ENCODE data around the gene CELA2A. TPM values are rescaled to one million over a fixed set of nuclear protein-coding genes. Genes with fewer than 3 reads are reported as not detected.

The CELA2A gene
- total RNA-seq, 1 experiment from 2014 or later: 0.72 TPM

DNA sequence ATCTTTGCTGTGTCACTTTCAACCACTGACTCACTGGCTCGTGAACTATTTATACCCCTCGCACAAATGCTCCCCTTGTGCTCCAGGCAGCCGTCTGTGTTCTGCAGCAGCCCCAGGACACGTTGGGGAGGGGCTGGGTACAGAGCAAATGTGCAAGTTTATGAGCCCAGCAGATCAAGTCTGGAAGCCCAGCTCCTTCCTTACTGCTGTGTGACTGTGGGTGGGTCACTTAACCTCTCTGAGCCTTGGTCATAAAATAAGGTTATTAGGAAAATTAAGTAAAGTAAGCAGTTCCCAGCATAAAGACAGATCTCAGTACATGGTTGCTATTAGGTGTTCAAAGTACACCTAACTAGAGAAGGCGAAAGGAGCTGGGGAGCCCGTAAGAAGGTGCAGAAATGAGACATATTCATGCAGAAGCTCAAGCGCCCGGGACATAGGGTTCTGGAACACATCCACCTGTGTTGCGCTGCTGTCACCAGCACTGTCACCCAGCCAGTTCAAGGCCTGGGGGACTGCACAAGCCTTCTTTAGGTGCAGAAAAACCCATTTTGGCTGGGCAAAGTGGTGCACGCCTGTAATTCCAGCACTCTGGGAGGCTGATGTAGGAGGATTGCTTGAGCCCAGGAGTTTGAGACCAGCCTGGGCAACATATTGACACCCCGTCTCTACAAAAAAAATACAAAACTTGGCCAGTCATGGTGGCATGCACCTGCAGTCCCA is 33.0 kb upstream of the CELA2A start:
- no peak overlapping the region; the same call in 1 of the 2 replicates for H3K27ac ChIP-seq (ENCODE audit: low read length)
- POLR2A ChIA-PET: no interaction called here

DNA sequence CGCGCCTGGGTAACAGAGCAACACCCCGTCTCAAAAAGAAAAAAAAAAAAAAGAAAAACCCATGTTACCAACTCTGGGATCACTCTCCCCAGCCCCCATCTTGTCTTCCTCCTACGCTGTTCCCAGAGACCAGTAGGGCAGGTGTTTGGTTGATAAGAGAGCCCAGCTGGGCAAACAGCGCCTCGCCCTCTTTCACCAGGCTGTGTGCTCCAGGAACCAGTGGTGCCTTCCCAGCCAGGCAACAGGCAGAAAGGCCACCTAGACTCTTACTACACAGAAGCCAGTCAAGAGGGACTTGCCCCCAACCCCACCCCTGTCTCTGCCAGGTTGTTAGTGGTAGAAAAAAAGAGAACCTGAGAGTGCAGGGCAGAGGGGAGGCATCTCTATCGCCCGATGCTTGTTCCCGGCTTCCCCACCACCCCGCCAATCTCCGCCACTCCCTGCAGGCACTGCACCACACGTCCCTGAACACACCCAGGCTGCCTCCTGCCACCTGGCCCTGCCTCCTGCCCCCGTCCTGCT is 32.3 kb upstream of the CELA2A start:
- ChIA-PET CTCF (no interaction called here), POLR2A (no interaction called here)
- no peak for TF ChIP-seq POLR2AphosphoS5 (IDR thresholded peaks at IDR 0.05; ENCODE audit: low read depth, low read length)
- TF ChIP-seq, protein P1, sequence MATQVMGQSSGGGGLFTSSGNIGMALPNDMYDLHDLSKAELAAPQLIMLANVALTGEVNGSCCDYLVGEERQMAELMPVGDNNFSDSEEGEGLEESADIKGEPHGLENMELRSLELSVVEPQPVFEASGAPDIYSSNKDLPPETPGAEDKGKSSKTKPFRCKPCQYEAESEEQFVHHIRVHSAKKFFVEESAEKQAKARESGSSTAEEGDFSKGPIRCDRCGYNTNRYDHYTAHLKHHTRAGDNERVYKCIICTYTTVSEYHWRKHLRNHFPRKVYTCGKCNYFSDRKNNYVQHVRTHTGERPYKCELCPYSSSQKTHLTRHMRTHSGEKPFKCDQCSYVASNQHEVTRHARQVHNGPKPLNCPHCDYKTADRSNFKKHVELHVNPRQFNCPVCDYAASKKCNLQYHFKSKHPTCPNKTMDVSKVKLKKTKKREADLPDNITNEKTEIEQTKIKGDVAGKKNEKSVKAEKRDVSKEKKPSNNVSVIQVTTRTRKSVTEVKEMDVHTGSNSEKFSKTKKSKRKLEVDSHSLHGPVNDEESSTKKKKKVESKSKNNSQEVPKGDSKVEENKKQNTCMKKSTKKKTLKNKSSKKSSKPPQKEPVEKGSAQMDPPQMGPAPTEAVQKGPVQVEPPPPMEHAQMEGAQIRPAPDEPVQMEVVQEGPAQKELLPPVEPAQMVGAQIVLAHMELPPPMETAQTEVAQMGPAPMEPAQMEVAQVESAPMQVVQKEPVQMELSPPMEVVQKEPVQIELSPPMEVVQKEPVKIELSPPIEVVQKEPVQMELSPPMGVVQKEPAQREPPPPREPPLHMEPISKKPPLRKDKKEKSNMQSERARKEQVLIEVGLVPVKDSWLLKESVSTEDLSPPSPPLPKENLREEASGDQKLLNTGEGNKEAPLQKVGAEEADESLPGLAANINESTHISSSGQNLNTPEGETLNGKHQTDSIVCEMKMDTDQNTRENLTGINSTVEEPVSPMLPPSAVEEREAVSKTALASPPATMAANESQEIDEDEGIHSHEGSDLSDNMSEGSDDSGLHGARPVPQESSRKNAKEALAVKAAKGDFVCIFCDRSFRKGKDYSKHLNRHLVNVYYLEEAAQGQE (IDR thresholded peaks at IDR 0.05; ENCODE audit: insufficient read depth in 1 of 2, low read depth in 2 of 2, low read length in 1 of 2): no peak
- H3K27me3 ChIP-seq (ENCODE audit: control insufficient read depth, insufficient read depth, low read length): no peaks in the 10 kb centered on the region
- no peak overlapping the region for H3K27ac ChIP-seq (ENCODE audit: low read length)
- H3K36me3 ChIP-seq (ENCODE audit: control insufficient read depth, insufficient read depth, low read length): no peaks in the 10 kb centered on the region; the same call in 1 of the 2 replicates
- intact Hi-C loops (cut with micrococcal nuclease; ENCODE audit: unreplicated experiment) (no loop called here), in situ Hi-C loops (cut with HindIII; ENCODE audit: low pct_unique_long_range_greater_than_20kb, low sequenced_read_pairs) (no loop called here)
- H3K9me3 ChIP-seq (ENCODE audit: control insufficient read depth, insufficient read depth, low read depth, low read length): no peaks in the 10 kb centered on the region
- H3K4me1 ChIP-seq (ENCODE audit: control insufficient read depth, insufficient read depth, low read length): peaks cover 34% of the 10 kb centered on the region
- ATAC-seq (no peak), DNase-seq (ENCODE audit: low read depth, low spot score) (no peak)
- BruUV-seq (replicated peaks): no TSS peak
- H3K4me3 ChIP-seq (ENCODE audit: low read depth in 2 of 2, low read length in 2 of 2): no peak overlapping the region

More for the DNA sequence above, 33.0 kb upstream of the CELA2A start:
- no peak for DNase-seq (ENCODE audit: low read depth, low spot score)
- no peak for ATAC-seq
- Histone ChIP-seq H3K36me3 (ENCODE audit: control insufficient read depth, insufficient read depth, low read length) (no peaks in the 10 kb centered on the region; the same call in 1 of the 2 replicates), H3K27me3 (ENCODE audit: control insufficient read depth, insufficient read depth, low read length) (no peaks in the 10 kb centered on the region), H3K4me3 (ENCODE audit: low read depth in 2 of 2, low read length in 2 of 2) (no peak overlapping the region), H3K4me1 (ENCODE audit: control insufficient read depth, insufficient read depth, low read length) (peaks cover 41% of the 10 kb centered on the region), H3K9me3 (ENCODE audit: control insufficient read depth, insufficient read depth, low read depth, low read length) (no peaks in the 10 kb centered on the region)
- CTCF ChIA-PET: interaction anchor here (0.5 kb wide), 1 partner anchor 126 kb away, joined by 5 read pairs; no protein-coding TSS in a partner anchor
- intact Hi-C loops (cut with micrococcal nuclease; ENCODE audit: unreplicated experiment): no loop called here
- in situ Hi-C loops (cut with HindIII; ENCODE audit: low pct_unique_long_range_greater_than_20kb, low sequenced_read_pairs): no loop called here
- TF ChIP-seq, protein P2, sequence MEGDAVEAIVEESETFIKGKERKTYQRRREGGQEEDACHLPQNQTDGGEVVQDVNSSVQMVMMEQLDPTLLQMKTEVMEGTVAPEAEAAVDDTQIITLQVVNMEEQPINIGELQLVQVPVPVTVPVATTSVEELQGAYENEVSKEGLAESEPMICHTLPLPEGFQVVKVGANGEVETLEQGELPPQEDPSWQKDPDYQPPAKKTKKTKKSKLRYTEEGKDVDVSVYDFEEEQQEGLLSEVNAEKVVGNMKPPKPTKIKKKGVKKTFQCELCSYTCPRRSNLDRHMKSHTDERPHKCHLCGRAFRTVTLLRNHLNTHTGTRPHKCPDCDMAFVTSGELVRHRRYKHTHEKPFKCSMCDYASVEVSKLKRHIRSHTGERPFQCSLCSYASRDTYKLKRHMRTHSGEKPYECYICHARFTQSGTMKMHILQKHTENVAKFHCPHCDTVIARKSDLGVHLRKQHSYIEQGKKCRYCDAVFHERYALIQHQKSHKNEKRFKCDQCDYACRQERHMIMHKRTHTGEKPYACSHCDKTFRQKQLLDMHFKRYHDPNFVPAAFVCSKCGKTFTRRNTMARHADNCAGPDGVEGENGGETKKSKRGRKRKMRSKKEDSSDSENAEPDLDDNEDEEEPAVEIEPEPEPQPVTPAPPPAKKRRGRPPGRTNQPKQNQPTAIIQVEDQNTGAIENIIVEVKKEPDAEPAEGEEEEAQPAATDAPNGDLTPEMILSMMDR (IDR thresholded peaks at IDR 0.05): no peak
- no TSS peak for BruUV-seq (replicated peaks)

DNA sequence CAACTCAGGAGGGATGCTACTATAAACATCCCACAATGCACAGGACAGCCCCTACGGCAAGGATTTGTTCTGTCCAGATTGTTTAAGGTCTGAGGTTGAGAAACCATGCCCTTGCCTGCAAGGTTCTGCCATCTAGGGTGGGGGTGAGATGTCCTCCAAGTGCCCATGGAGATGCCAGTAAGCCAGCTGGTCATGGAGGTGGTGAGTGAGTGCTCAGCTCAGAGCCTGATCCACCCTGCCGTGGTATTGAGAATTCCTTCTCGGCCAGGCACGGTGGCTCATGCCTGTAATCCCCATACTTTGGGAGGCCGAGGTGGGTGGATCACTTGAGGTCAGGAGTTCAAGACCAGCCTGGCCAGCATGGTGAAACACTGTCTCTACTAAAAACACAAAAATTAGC is 31.6 kb upstream of the CELA2A start:
- BruUV-seq (replicated peaks): no TSS peak
- Histone ChIP-seq H3K4me3 (ENCODE audit: low read depth in 2 of 2, low read length in 2 of 2) (no peak overlapping the region), H3K4me1 (ENCODE audit: control insufficient read depth, insufficient read depth, low read length) (peaks cover 27% of the 10 kb centered on the region), H3K9me3 (ENCODE audit: control insufficient read depth, insufficient read depth, low read depth, low read length) (no peaks in the 10 kb centered on the region), H3K27ac (ENCODE audit: low read length) (no peak overlapping the region), H3K27me3 (ENCODE audit: control insufficient read depth, insufficient read depth, low read length) (no peaks in the 10 kb centered on the region), H3K36me3 (ENCODE audit: control insufficient read depth, insufficient read depth, low read length) (no peaks in the 10 kb centered on the region; the same call in 1 of the 2 replicates)
- intact Hi-C loops (cut with micrococcal nuclease; ENCODE audit: unreplicated experiment): no loop called here
- in situ Hi-C loops (cut with HindIII; ENCODE audit: low pct_unique_long_range_greater_than_20kb, low sequenced_read_pairs): no loop called here
- ATAC-seq (no peak), DNase-seq (ENCODE audit: low read depth, low spot score) (no peak)
- POLR2A ChIA-PET: no interaction called here
- no peak for TF ChIP-seq POLR2AphosphoS5 (IDR thresholded peaks at IDR 0.05; ENCODE audit: low read depth, low read length)
- TF ChIP-seq SIN3A (IDR thresholded peaks at IDR 0.05; ENCODE audit: borderline replicate concordance, insufficient read depth, low read depth, low read length): no peak
- no peak for TF ChIP-seq TCF7L2 (IDR thresholded peaks at IDR 0.05; ENCODE audit: low read depth, low read length)
- TF ChIP-seq, protein P2 (IDR thresholded peaks at IDR 0.05): no peak
- TF ChIP-seq, protein P1 (IDR thresholded peaks at IDR 0.05; ENCODE audit: insufficient read depth in 1 of 2, low read depth in 2 of 2, low read length in 1 of 2): no peak
- CTCF ChIA-PET: no interaction called here
